GM19468 (cell line): ENCODE data around the gene HLA-G.

Experiments used
- ATAC-seq: cut with Tn5 transposase; IDR thresholded peaks from one replicate; pipeline ENCODE4 v1.9.1; 2021; ENCODE audit warnings: mild to moderate bottlenecking, moderate library complexity, moderate number of reproducible peaks; ENCODE audit not compliant: unreplicated experiment; ENCODE audit errors: extremely low read depth

The HLA-G gene

GRCh38 chr6:29815118-29815750, 12.4 kb upstream of the HLA-G start:
- ATAC-seq, result no peak

- ATAC-seq, result no peak
Observed at GRCh38 chr6:29816030-29816429, 11.6 kb upstream of the HLA-G start.

GRCh38 chr6:29818892-29819291, 8.7 kb upstream of the HLA-G start:
- ATAC-seq, result no peak

- no peak for ATAC-seq
Observed at GRCh38 chr6:29824144-29824543, 3.5 kb upstream of the HLA-G start.

GRCh38 chr6:29825848-29826247, 1.8 kb upstream of the HLA-G start:
- ATAC-seq, result no peak

- no peak for ATAC-seq
Observed at GRCh38 chr6:29826271-29826670, 1.4 kb upstream of the HLA-G start.

- ATAC-seq, result no peak
Observed at GRCh38 chr6:29828471-29828797, 809 bp downstream of the HLA-G start.

- ATAC-seq, result no peak
Observed at GRCh38 chr6:29829766-29830165, 2.1 kb downstream of the HLA-G start.

GRCh38 chr6:29830409-29830808, 2.8 kb downstream of the HLA-G start:
- ATAC-seq, result no peak

GRCh38 chr6:29831776-29832175, 4.2 kb downstream of the HLA-G start:
- ATAC-seq, result no peak

GRCh38 chr6:29834564-29835436, 7.2 kb downstream of the HLA-G start:
- ATAC-seq, result no peak

GRCh38 chr6:29839917-29840316, 12.3 kb downstream of the HLA-G start:
- ATAC-seq, result no peak

GRCh38 chr6:29841030-29841429, 13.4 kb downstream of the HLA-G start:
- ATAC-seq, result no peak

GRCh38 chr6:29845405-29846006, 17.9 kb downstream of the HLA-G start:
- ATAC-seq, result no peak

GRCh38 chr6:29847871-29848630, 20.4 kb downstream of the HLA-G start:
- ATAC-seq, result no peak

GRCh38 chr6:29850011-29850553, 22.5 kb downstream of the HLA-G start:
- ATAC-seq, result no peak

- no peak for ATAC-seq
Observed at GRCh38 chr6:29851190-29851589, 23.6 kb downstream of the HLA-G start.

- ATAC-seq, result no peak
Observed at GRCh38 chr6:29853245-29853644, 25.6 kb downstream of the HLA-G start.

- no peak for ATAC-seq
Observed at GRCh38 chr6:29858006-29858405, 30.4 kb downstream of the HLA-G start.

GRCh38 chr6:29861521-29862255, 34.1 kb downstream of the HLA-G start:
- ATAC-seq, result no peak
